HepG2 (cell line): ENCODE data around the gene KIAA1755.

ENCODE experiments used
- BHLHE40 ChIP-seq: IDR thresholded peaks from 2 replicates; pipeline ENCODE4 v1.6.1; 2011; ENCODE audit warnings: low read length, improper control_type of control experiment
- CEBPZ ChIP-seq: IDR thresholded peaks from 2 replicates; pipeline ENCODE4 v1.6.1; 2012; ENCODE audit warnings: low read length, improper control_type of control experiment
- E2F5 ChIP-seq: sonication (generic); formaldehyde crosslinking; conservative IDR thresholded peaks from 2 replicates; pipeline ENCODE4 v1.4.0; 2020; ENCODE audit warnings: missing genetic modification reagents
- ERF ChIP-seq: IDR thresholded peaks from 2 replicates; pipeline ENCODE4 v1.6.1; 2018; ENCODE audit warnings: missing biosample characterization, missing genetic modification reagents
- PATZ1 ChIP-seq: sonication (generic); formaldehyde crosslinking; IDR thresholded peaks from 2 replicates; pipeline ENCODE4 v1.4.0; 2020; ENCODE audit warnings: missing genetic modification reagents
- SIN3A ChIP-seq: IDR thresholded peaks from 2 replicates; pipeline ENCODE4 v1.6.1; 2011; ENCODE audit warnings: low read depth, mild to moderate bottlenecking, control low read depth, low read length, borderline replicate concordance

- TF ChIP-seq ERF (CRISPR knock-in tag), result peak; percentile 94
- no peak for TF ChIP-seq SIN3A
- TF ChIP-seq PATZ1, result peak; percentile 84
- no peak for TF ChIP-seq BHLHE40
- no peak for TF ChIP-seq CEBPZ
- TF ChIP-seq E2F5, result no peak
These were observed 95.2 kb downstream of the KIAA1755 start, which contains the start of gene TGM2 for GRCh38 chr20:38165089-38165965.
